Middle frontal gyrus (tissue), 1 donor: Measurements from ENCODE around the gene TGFBRAP1.

ENCODE experiments used
- DNase-seq: peaks from one replicate; pipeline ENCODE4 v3.0.0-alpha.2; 2015; ENCODE audit warnings: low spot score; ENCODE audit errors: extremely low spot score

TGFBRAP1 gene

DNA sequence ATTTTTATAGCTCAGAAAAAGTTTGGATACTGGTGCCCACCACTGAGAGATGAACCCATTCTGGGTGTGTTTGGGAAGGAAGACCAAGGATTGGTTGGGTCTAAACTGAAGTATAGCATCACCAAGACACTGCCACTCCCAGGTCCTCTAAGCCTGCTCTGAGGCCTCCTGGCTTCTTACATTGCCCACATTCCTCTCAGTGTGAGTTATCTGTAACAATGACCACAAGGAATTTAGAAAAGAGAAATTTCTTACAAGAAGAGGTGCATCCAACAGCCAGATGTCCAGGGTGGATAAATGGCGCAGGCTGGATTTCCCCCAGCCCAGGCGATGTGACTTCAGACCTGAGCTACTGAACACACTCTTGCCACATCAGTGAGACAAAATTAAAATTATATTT lies 89.6 kb downstream of the TGFBRAP1 start:
- DNase-seq: no peak

DNA sequence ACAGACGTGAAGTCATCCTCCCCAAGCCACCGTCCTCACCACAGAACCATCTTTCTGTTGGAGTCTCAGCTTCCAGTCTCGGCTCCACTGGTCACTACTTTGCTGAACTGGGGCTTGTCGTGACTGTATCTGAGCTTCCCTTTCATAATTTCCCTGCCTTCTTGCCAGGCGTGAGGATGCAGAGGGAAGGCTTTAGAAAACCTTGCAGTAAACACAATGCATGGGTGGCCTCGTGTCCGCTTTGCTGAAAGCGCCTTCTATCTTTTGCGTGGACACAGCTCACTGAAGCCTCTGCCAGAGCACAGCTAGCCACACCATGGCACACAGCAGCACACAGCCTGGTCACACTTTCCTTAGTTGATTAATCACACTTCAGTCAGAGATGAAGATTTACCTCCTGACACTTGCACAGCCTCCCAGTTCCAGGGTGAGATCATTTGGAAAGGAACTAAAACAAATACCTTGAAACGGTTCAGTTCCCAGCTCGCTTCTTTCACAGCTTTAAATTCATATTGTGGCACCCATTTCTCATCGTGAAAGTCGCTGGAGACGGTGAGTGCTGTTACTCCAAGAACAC lies 90.8 kb downstream of the TGFBRAP1 start:
- no peak for DNase-seq

DNA sequence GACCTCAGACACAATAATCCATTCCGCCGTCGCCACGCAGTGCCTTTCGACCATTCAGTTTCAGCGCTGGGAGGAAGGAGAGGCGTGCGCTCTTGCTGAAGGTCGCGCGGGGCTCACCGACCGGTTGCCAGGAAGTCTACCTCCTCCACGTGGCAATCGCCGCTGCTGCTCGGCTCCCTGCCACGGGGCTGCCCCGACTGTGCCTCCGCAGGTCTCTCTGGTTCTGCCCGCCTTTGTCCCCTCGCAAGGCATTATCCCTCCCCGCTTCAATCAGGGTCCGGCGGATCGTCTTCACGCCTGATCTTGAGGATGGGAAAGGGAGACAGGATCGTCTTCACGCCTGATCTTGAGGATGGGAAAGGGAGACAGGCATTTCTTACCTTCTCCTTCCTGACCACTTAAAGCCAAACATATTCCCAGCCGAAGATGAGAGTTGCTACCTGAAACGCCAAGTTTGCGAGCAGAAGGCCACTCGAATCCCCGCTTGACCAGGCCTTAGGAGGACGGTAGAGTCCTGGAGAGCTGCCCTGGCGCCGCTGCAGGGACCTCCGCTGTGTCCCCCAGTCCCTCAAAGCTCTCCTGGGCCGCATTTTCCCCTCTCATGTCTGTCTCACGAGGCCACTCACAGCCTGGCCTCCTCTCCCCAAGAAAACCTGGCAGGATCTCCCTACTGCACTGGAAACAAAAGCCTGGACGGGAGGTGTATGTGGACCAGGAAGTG lies 92.3 kb downstream of the TGFBRAP1 start:
- DNase-seq: no peak

DNA sequence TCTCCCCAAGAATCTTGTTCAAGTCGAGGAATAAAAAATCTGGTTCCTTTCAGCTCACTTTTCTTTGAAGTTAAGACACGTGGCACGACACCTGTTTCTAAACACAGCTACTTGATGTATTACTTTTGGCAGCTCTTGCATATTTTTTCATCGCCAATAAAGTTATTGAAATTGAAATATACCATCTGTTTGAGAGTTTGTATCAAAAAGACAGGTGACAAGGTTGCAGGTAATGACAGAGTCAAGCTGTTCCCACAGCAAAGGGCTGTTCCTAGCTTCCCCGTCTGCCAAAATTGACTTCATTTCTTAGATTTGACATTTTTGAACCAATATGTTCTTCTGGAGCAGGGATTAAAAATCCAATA lies 93.5 kb downstream of the TGFBRAP1 start:
- DNase-seq: no peak

DNA sequence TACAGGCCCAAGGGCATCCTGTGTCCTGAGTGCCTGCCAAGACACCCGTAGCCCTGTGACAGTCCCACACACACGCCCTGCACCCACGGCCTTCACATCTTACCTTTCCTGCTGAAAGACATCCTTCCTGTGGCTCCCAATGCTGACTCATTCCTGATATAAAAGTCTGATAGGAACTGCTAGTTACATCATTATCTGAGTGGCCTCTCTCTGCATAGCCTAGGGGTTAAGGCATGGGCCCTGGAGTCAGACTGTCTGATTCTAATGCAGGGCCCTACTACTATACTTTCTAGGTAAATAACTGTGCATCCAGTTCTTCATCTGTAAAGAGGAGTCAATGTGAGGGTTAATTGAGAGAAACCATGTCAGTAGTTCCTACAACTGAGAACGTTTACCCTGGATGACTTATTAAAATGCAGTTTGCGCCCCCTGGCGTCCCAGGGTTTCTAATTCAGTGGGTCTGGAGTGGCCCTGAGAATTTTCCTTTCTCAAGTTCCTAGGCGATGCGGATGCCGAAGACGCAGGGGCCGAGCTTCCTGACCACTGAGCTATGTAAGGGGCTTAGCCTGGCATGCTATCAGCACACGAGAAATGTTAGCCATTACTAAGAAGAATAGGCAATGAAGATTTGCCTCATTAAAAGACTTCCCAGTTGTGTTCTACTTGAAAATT lies 94.0 kb downstream of the TGFBRAP1 start:
- peak; percentile 37 for DNase-seq

DNA sequence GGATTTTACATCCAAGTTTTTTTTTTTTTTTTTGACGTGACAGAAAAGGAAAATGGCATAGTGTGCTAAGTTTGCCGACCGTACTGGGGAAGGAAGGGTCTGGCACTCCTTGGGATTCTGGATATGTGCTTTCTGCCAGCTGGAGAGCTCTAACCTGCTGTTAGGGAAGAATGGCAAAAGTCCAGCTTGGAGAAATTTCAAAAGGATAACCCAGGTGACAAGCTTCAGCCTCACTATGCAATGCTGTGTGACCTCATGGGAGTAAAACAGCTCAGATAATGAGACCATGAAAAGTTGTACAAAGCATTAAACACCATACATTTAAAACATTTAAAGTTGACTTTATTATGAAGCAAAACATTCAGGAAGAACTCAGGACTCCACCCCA lies 98.3 kb downstream of the TGFBRAP1 start:
- no peak for DNase-seq

DNA sequence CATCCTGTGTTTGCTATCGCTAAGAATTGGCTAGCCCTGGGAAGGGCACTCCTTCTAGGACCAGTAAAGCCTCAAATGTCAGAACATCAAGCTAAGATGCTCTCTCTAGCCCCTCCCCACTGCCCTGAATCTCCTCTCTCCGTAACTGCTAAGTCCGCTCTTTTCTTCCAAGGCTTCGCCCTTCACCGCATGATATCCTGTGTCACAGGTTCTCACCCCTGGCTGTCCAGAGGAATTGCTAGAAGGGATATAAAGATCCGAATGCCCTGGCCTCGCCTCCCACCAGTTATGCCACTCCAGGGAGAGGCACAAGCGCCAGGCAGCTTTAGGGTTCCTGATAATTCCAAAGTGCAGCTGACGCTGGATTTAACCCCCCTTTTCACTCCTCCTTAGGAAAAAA lies 105.1 kb downstream of the TGFBRAP1 start:
- no peak for DNase-seq

DNA sequence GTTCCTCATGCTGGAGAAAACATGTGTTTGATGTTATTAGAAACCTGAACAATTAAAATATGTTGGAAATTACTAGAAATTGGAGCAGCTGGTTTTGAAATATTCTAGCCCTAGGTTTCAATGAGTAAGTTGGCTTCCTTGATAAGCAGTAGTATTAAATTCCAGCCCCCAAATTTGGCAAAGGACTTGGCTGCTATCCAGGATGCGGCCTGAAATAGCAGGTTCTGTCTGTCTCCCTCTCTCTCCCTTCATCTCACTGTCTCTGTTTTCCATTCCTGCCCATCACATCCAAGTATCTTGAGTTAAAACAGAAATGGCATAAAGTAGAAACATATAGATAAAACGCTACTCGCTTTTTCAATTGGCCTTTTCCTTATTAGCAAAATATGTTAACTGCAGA lies 108.9 kb downstream of the TGFBRAP1 start:
- DNase-seq: no peak

DNA sequence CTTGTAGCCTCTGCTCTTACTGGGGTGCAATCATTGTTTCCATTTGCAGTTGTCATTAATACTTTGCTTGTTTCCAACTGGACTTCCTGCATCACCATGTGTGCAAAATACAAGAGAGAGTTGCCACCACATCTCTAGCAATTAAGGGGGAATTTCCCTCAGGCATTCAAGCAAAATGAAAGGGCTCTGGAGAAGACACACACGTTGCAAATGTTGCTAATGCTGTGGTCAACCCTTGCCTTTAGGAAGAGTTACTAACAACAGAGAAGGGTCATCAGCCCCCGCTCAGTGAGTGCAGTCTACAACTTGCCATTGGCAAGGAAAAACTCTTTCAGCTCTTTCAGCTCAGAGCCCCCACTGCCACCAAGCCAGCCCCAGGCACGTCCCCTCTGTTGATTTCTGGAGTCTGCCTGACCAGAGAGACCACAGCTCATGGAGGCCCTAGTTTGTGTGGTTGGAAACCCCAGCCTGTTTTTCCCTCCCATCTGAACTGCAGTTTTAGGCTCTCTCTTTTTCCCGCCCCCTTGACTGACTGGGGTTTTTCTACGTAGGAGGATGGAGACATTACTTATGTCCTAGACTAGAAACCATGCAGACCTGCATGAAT lies 113.8 kb downstream of the TGFBRAP1 start:
- DNase-seq: no peak
